Stimulated activated CD4-positive, alpha-beta T cell treated with anti-CD3 and anti-CD28 coated beads, Interleukin-2, amount 100 ng/mL, for 48 hours (primary cell): ENCODE measurements around the gene CRADD.
"Not testable (repeated sequence)": the region's sequence is repeated elsewhere in the genome, so short reads cannot be mapped to it uniquely, and the experiment has no call there.

Experiments used
- DNase-seq, 2 donors: peaks; one replicate each; pipeline ENCODE4 v3.0.0-alpha.2; 2020

CRADD gene

GRCh38 chr12:93913845-93914244, 236.7 kb downstream of the CRADD start:
- DNase-seq: no peak

GRCh38 chr12:93914281-93914680, 237.1 kb downstream of the CRADD start:
- DNase-seq: no peak

- DNase-seq: no peak
Measured at GRCh38 chr12:93915411-93915810, 238.2 kb downstream of the CRADD start.

GRCh38 chr12:93916402-93916801, 239.2 kb downstream of the CRADD start:
- no peak for DNase-seq

GRCh38 chr12:93918262-93918661, 241.1 kb downstream of the CRADD start:
- no peak for DNase-seq

- no peak for DNase-seq
Measured at GRCh38 chr12:93918900-93919299, 241.7 kb downstream of the CRADD start.

GRCh38 chr12:93921521-93921920, 244.3 kb downstream of the CRADD start:
- DNase-seq: no peak

GRCh38 chr12:93922583-93923006, 245.4 kb downstream of the CRADD start:
- DNase-seq: no peak

GRCh38 chr12:93924367-93924766, 247.2 kb downstream of the CRADD start:
- DNase-seq: no peak

- no peak for DNase-seq
Measured at GRCh38 chr12:93925585-93926205, 248.5 kb downstream of the CRADD start.

- no peak for DNase-seq
Measured at GRCh38 chr12:93926237-93926636, 249.1 kb downstream of the CRADD start.

- DNase-seq: not testable (repeated sequence)
Measured at GRCh38 chr12:93929081-93929480, 251.9 kb downstream of the CRADD start.

- no peak for DNase-seq
Measured at GRCh38 chr12:93937812-93938211, 260.6 kb downstream of the CRADD start.

GRCh38 chr12:93938317-93938716, 261.1 kb downstream of the CRADD start:
- no peak for DNase-seq

GRCh38 chr12:93938931-93939330, 261.8 kb downstream of the CRADD start:
- DNase-seq: no peak

- no peak for DNase-seq
Measured at GRCh38 chr12:93939641-93940325, 262.6 kb downstream of the CRADD start.

- DNase-seq: no peak
Measured at GRCh38 chr12:93943780-93944179, 266.6 kb downstream of the CRADD start.

GRCh38 chr12:93944201-93944600, 267.0 kb downstream of the CRADD start:
- DNase-seq: no peak
